ENCODE measurements around the gene KDELR1. TPM values are rescaled to one million over a fixed set of nuclear protein-coding genes. Genes with fewer than 3 reads are reported as not detected.

The KDELR1 gene
- total RNA-seq, 6 experiments from 2014 or later: 69.1 to 83.1 (median 77.1) TPM

- H3K9me3 ChIP-seq: no peaks in the 10 kb centered on the region
- peaks cover 0 to 44% (median 24%) of the 10 kb centered on the region in 4 donors for H3K36me3 ChIP-seq
- H3K4me1 ChIP-seq: no peaks in the 10 kb centered on the region
- H3K27ac ChIP-seq: no peak overlapping the region
- H3K27me3 ChIP-seq: no peaks in the 10 kb centered on the region
- H3K4me3 ChIP-seq: no peak overlapping the region
- intact Hi-C loops (cut with DNase I): no loop called here
- no peak for TF ChIP-seq CTCF (IDR thresholded peaks at IDR 0.05)
- TF ChIP-seq POLR2A (IDR thresholded peaks at IDR 0.05): no peak
- no peak for DNase-seq
- no peak for ATAC-seq
- WGBS (ENCODE audit: insufficient coverage, low coverage, low lambda C conversion rate, missing lambda C conversion rate): 70% methylated on average over 7 of the region's 11 CpGs
Observed at GRCh38 chr19:48381178-48381950, 10.0 kb downstream of the KDELR1 start.

GRCh38 chr19:48379058-48379457 is 12.3 kb downstream of the KDELR1 start:
- intact Hi-C loops (cut with DNase I): no loop called here
- 70% methylated on average over 5 of the region's 5 CpGs for WGBS (ENCODE audit: insufficient coverage, low coverage, low lambda C conversion rate, missing lambda C conversion rate)
- no peak for ATAC-seq

GRCh38 chr19:48378194-48378570 is 13.2 kb downstream of the KDELR1 start:
- no peak for DNase-seq
- intact Hi-C loops (cut with DNase I): no loop called here
- Histone ChIP-seq H3K9me3 (no peaks in the 10 kb centered on the region), H3K4me3 (no peak overlapping the region), H3K27me3 (no peaks in the 10 kb centered on the region), H3K27ac (no peak overlapping the region), H3K4me1 (no peaks in the 10 kb centered on the region), H3K36me3 (peaks cover 0 to 12% (median 3%) of the 10 kb centered on the region in 4 donors)
- no peak for ATAC-seq
- TF ChIP-seq POLR2A (IDR thresholded peaks at IDR 0.05) (no peak), CTCF (IDR thresholded peaks at IDR 0.05) (no peak)
- WGBS (ENCODE audit: insufficient coverage, low coverage, low lambda C conversion rate, missing lambda C conversion rate): 80% methylated on average over 5 of the region's 10 CpGs

More at GRCh38 chr19:48379058-48379457, 12.3 kb downstream of the KDELR1 start:
- no peak for DNase-seq
- Histone ChIP-seq H3K27ac (no peak overlapping the region), H3K27me3 (no peaks in the 10 kb centered on the region), H3K9me3 (no peaks in the 10 kb centered on the region), H3K36me3 (peaks cover 0 to 21% (median 9%) of the 10 kb centered on the region in 4 donors), H3K4me3 (no peak overlapping the region), H3K4me1 (no peaks in the 10 kb centered on the region)
- TF ChIP-seq CTCF (IDR thresholded peaks at IDR 0.05) (no peak), POLR2A (IDR thresholded peaks at IDR 0.05) (no peak)

GRCh38 chr19:48373567-48373966 is 17.8 kb downstream of the KDELR1 start:
- Histone ChIP-seq H3K27me3 (no peaks in the 10 kb centered on the region), H3K4me3 (no peak overlapping the region), H3K9me3 (no peaks in the 10 kb centered on the region), H3K4me1 (no peaks in the 10 kb centered on the region), H3K36me3 (no peaks in the 10 kb centered on the region), H3K27ac (no peak overlapping the region)
- DNase-seq: no peak
- TF ChIP-seq POLR2A (IDR thresholded peaks at IDR 0.05) (no peak), CTCF (IDR thresholded peaks at IDR 0.05) (no peak)
- intact Hi-C loops (cut with DNase I): no loop called here
- ATAC-seq: peak in 1 of 4 donors; percentile 9
- WGBS (ENCODE audit: insufficient coverage, low coverage, low lambda C conversion rate, missing lambda C conversion rate): 60% methylated on average over 1 of the region's 11 CpGs

All from right lobe of liver (tissue), 6 donors.